HUDEP-2 (cell line): Measurements from ENCODE around the gene KRT5.
"Not testable (repeated sequence)": the region's sequence is repeated elsewhere in the genome, so short reads cannot be mapped to it uniquely, and the experiment has no call there.

Experiments
- DNase-seq, 76 experiments: peaks; one replicate each; lab custom pipeline; 2025; ENCODE audit not compliant: unreplicated experiment in 76 of 76; lab: John Stamatoyannopoulos, UW

Gene KRT5

GRCh38 chr12:52522346-52523011, 2.3 kb upstream of the KRT5 start:
- DNase-seq = no peak

- DNase-seq = no peak
Observed at GRCh38 chr12:52521568-52522266, 1.5 kb upstream of the KRT5 start.

GRCh38 chr12:52521175-52521567, 977 bp upstream of the KRT5 start:
- no peak for DNase-seq

- no peak for DNase-seq
Observed at GRCh38 chr12:52519387-52519703, 849 bp downstream of the KRT5 start.

DNA sequence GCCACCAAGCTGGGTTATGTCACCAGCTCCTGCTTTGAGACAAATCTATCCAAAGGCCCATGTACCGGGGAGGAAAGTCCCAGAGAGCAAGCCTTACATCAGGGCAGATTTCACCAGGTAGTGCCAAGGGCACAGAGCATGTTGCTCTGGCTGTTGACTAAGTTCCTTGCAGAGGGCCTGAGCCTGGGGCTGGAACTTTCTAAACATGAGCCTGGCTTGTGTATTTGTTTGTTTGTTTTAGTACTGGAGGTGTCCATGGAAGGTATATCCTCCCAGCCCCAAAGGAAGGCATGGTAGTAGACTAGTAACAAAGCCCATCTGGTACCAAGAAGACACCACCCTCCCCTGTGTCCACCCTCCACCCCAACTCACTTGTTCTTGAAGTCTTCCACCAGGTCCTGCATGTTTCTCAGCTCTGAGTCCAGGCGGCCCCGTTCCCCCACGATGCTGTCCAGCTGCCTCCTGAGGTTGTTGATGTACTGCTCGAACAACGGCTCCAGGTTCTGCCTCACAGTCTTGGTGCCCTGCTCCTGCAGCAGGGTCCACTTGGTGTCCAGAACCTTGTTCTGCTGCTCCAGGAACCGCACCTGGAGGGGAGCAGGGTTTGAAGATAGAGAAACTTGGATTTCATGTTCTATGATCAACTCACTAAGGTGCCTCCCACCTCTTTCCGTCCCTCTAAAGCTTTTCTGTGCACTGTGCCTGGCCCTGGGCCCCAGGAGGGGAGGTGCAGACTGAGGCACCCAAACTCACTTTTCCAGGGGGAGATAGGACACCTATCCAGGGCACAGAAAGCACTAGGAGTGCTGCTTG, 1.4 kb downstream of the KRT5 start:
- no peak for DNase-seq

- no peak for DNase-seq
Observed at GRCh38 chr12:52517888-52518287, 2.3 kb downstream of the KRT5 start.

GRCh38 chr12:52517005-52517835, 3.0 kb downstream of the KRT5 start:
- DNase-seq = no peak

DNA sequence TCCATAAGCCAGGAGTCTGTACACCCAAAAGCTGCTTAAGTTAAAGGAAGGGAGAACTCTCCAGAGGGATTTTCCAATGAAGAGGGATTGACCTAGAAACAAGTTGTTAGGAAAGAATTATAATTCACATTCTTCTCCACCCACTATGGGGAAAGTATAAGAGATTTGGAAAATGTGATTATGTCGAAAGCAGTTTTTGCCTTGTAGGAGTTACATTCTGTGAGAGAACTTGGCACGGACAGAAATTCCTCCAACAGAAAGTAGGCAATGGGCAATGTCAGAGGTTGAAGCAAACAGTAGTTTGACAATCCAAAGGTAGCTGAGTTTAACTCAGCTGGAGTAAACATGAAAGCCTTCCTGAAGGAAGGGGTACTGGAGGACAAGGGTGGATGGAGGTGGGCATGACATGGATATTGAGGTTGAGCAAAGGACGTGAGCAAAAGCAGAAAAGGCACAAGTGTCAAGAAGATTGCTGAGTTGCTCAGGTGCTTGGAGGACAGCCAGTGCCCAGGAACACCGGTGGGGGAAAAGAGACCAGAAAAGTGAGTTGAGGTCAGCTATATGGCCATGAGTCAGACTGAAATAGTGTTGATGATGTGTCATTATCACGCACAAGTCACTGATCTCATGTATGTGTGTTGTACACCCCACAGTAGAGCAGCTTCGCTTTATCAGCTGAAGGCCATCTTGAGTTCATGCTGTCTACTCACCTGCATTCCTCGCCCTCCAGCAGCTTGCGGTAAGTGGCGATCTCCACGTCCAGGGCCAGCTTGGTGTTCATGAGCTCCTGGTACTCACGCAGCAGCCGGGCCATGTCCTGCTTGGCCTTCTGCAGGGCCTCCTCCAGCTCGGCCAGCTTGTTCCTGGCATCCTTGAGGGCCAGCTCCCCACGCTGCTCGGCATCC, 4.0 kb downstream of the KRT5 start:
- no peak for DNase-seq

GRCh38 chr12:52515319-52515646, 4.9 kb downstream of the KRT5 start:
- DNase-seq = no peak

- DNase-seq = no peak
Observed at GRCh38 chr12:52514471-52515318, 5.5 kb downstream of the KRT5 start.

GRCh38 chr12:52513736-52514135, 6.5 kb downstream of the KRT5 start:
- DNase-seq = no peak

DNA sequence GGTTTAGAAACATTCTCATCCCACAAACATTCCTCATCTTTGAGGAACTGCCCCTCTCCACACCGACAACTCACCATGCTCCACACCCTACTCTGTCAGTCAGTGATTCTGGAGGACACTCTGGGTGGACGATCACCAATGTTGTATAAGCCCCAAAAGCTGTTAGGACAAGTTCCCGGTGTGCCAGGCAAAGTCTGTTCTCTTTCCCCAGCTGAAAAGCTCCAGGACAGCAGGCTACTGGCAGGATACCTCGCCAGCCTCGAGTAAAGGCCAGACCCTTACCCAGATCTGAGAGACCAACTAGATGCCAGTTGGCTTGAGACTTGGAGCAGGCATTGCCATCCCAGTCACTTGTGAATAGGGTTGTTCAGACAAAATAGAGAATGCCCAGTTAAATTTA, 12.0 kb downstream of the KRT5 start:
- no peak for DNase-seq

DNA sequence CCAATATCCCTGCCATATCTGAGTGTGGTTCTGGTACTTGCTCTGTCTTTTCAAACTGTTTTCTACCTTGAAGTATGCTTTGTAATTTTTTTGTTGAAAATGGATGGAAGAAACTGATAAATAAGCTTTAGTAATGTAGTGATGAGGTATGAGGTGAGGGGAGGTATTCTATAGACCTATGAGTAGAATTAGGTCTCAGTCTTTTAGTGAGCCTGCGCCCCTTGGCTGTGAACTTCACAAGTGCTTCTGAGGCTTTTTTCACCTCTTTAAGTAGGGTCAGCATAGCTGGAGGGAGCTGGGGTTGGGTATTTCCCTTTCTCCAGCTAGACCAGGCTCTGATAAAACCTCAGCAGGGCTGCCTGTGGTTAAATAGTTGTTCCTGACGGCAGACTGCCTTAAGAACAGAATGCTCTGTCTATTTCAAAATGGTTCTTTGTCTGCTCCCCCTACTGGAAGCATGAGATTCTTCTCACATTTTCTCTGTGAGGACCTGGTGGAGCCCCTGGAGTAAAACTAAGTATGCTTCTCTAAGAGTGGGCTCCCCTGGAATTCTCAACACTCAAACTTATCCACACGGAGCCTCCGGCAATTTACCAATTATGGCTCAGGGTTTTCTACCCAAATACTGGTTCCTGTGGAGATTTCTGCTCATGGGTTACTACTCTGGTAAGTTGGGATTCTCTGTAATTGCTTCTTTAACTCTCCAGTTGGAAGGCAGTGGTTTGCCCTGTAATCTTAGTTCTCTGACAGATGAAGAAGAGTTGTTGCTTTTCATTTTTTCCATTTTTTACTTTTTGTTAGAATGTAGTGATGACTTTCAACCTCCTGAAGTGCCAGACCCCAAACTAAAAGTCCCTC, 13.1 kb downstream of the KRT5 start:
- DNase-seq = peak in 5 of 76 experiments; percentile 1 to 25 (median 4)

GRCh38 chr12:52502877-52503276, 17.3 kb downstream of the KRT5 start:
- no peak for DNase-seq

DNA sequence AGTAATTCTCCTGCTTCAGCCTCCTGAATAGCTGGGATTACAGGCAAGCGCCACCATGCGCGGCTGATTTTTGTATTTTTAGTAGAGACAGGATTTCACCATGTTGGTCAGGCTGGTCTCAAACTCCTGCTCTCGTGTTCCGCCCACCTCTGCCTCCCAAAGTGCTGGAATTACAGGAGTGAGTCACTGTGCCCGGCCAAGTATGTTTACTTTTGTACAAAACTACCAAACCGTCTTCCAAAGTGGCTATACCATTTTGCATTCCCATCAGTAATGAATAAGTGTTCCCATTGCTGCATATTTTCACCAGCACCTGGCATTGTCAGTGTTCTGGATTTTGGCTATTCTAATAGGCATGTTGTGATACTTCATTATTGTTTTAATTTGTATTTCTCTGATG, 18.7 kb downstream of the KRT5 start:
- no peak for DNase-seq

DNA sequence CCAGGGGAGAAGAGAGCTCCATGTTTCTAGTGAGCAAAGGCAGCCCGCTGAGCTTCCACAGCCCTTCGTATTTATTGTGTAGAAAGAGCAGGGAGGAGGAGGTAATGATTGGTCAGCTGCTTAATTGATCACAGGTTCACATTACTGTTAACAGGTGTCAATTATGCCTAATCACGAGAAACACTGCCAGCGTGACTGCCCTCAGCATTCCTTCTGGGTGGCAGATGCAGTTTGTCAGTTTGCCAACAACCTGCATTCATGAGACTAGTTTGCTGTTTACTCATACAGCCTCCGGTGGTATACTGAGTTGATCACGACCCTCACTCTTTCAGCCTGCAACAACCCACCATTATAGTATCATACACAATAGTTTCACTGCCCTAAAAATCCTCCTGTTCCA, 19.6 kb downstream of the KRT5 start:
- DNase-seq = not testable (repeated sequence)

DNA sequence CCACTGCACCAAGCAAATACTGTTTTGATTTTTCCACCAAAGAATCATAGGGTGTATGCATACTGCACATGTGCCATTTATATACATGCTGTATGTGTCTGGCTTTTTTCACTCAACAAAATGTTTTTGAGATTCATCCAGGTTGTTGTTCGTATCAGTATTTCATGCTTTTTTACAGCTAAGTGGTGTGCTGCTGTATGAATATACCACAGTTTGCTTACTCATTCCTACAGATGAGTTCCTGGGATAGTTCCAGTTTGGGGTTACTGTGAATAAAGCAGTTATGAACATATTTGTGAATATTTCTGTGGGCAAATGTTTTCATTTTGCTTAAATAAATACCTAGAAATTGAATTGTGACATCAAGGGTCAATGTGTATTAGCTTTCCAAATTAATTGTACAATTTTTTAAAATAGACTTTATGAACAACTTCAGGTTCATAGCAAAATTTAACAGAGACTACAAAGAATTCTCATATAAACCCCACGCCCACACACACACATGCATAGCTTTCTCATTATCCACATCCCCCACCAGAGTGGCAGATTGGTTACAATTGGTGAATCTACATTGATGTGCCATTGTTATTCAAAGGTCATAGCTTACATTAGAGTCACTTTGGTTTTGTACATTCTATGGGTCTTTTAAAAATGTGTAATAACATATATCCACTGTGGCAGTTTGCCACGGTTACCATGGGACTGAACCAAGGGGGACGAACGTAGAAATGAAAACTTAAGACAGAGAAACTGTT, 20.2 kb downstream of the KRT5 start:
- DNase-seq = no peak

DNA sequence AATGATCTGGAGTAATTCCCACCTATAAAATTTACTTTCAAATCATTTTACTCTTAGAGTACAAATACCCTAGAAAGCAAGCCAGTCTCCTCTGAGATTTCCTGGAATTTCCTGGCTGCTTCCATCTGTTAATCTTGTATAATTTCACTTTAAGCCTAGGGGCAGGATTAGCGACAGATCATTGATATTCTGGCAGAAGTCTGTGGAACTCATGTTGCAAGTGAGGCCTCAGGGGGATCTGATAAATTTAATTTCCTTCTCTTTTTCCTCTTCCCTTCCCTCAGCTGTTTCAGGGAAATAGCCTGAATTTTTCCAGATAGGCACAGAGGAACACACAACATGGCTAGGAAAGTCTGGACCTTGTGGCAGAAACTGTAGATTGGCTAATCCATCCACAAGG, 21.2 kb downstream of the KRT5 start:
- no peak for DNase-seq
